ENCODE results near the gene ADCY2.

ADCY2 gene

GRCh38 chr5:7638456-7638855 lies 242.5 kb downstream of the ADCY2 start:
- no peak for TF ChIP-seq CTCF (IDR thresholded peaks at IDR 0.05; ENCODE audit: low read depth, low read length)

GRCh38 chr5:7642029-7642428 lies 246.1 kb downstream of the ADCY2 start:
- no peak overlapping the region for H3K4me3 ChIP-seq (ENCODE audit: low read depth, low read length)
- no peak for TF ChIP-seq CTCF (IDR thresholded peaks at IDR 0.05; ENCODE audit: low read depth, low read length)

More at GRCh38 chr5:7638456-7638855, 242.5 kb downstream of the ADCY2 start:
- no peak overlapping the region for H3K4me3 ChIP-seq (ENCODE audit: low read depth, low read length)

- TF ChIP-seq CTCF (IDR thresholded peaks at IDR 0.05; ENCODE audit: low read depth, low read length): no peak
- H3K4me3 ChIP-seq (ENCODE audit: low read depth, low read length): no peak overlapping the region
Measured at GRCh38 chr5:7644723-7645122, 248.8 kb downstream of the ADCY2 start.

GRCh38 chr5:7650755-7651154 lies 254.8 kb downstream of the ADCY2 start:
- no peak overlapping the region for H3K4me3 ChIP-seq (ENCODE audit: low read depth, low read length)
- no peak for TF ChIP-seq CTCF (IDR thresholded peaks at IDR 0.05; ENCODE audit: low read depth, low read length)

- no peak overlapping the region for H3K4me3 ChIP-seq (ENCODE audit: low read depth, low read length)
- no peak for TF ChIP-seq CTCF (IDR thresholded peaks at IDR 0.05; ENCODE audit: low read depth, low read length)
Measured at GRCh38 chr5:7653046-7653445, 257.1 kb downstream of the ADCY2 start.

- no peak for TF ChIP-seq CTCF (IDR thresholded peaks at IDR 0.05; ENCODE audit: low read depth, low read length)
Measured at GRCh38 chr5:7657153-7657552, 261.2 kb downstream of the ADCY2 start.

GRCh38 chr5:7659420-7659819 lies 263.5 kb downstream of the ADCY2 start:
- no peak overlapping the region for H3K4me3 ChIP-seq (ENCODE audit: low read depth, low read length)
- no peak for TF ChIP-seq CTCF (IDR thresholded peaks at IDR 0.05; ENCODE audit: low read depth, low read length)

More at GRCh38 chr5:7657153-7657552, 261.2 kb downstream of the ADCY2 start:
- H3K4me3 ChIP-seq (ENCODE audit: low read depth, low read length): no peak overlapping the region
